ENCODE results near the gene CD7.
A peak's percentile ranks its signal among the peaks of the same experiment; 100 is the strongest.
"Not testable (repeated sequence)": the region's sequence is repeated elsewhere in the genome, so short reads cannot be mapped to it uniquely, and the experiment has no call there.

CD7 gene

DNA sequence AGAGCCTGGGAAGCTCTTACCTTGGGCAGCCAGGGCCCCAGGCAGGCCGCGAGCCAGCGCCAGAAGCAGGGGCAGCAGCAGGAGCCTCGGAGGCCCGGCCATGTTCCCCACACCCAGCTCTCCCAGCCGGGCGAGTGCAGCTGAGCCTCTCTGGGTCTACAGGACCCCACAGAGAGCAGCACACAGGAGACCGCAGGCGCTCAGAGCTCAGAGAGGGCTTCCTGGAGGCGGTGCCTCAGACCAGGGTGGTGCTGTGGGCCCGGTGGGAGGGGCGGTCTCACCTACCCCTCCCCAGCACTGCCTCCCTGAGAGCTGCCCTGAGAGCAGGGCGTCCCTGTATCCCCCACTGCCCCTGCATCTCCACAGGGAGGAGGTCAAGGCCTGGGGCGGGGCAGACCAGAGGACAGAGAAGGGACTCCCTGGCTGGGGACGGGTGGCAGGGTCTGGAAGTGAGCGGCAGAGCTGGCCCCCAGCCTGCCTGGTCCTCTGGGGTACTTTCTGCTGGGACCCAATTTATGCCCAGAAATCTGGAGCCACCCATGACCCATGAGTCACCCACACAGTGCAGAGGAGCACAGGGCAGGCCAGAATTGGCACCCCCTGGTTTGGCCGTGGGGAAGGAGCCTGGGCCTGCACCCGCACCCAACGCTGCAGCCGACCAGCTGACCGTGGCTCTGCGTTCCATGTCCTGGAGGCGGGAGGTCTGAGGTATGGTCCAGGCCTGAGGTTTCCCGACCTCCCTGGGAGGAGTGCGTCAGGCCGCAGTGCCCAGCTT, at the start of gene CD7:
Gene CD7 (minus strand): TSS at position 215 of the 775 bp plus-strand sequence. CDS start 113 bp downstream, at position 102.
- no peak for DNase-seq

DNA sequence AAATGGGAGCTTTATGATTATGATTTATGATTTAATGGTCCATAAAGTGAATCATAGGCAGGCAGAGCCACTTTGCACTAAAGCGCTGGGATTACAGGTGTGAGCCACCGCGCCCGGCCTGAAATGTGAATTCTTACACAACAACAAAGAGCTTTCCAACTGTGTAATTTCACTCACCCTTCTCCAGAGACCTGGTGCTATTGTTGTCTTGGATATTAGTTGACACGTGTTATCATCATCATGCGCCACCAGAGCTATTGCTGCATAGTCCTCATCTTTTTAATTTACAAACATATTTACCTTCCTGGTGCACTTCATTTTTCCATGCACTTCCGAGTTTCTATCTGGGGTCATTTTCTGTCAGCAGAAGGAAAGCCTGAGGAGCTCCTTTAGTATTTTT, 49.3 kb upstream of the CD7 start:
- no peak for DNase-seq

DNA sequence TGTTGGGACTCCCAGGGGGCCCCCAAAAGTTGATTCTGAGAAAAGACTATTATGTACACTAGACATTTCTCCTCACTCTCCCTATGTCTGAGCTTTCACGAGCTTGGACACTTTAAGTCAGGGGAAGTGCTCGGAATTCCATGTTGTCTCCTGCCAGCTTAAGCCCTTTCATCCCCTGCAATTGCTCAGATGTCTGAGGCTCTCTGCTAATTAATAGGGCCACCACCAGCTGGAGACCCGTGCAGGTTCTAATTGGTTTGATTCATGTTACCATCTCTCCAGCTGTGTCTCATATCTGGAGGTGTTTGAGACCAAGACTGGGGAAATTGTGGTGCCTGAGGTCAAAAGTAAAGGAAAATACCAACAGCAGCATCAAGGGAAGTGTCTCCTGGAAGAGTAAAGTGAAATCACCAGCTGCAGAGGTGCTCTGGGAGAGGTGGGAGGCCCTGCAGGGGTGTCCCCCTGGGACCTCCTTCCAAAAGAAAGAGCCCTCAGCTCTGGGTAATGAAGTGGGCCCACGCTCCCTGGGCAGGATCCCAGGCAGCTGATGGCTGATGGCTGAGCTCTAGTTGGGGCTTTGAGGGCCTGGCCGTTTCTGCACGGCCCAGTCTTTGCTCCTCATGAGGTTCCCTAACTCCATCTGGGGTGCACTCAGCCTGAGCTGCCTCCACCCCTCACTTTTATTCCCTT, 48.3 kb upstream of the CD7 start:
- DNase-seq, result no peak

DNA sequence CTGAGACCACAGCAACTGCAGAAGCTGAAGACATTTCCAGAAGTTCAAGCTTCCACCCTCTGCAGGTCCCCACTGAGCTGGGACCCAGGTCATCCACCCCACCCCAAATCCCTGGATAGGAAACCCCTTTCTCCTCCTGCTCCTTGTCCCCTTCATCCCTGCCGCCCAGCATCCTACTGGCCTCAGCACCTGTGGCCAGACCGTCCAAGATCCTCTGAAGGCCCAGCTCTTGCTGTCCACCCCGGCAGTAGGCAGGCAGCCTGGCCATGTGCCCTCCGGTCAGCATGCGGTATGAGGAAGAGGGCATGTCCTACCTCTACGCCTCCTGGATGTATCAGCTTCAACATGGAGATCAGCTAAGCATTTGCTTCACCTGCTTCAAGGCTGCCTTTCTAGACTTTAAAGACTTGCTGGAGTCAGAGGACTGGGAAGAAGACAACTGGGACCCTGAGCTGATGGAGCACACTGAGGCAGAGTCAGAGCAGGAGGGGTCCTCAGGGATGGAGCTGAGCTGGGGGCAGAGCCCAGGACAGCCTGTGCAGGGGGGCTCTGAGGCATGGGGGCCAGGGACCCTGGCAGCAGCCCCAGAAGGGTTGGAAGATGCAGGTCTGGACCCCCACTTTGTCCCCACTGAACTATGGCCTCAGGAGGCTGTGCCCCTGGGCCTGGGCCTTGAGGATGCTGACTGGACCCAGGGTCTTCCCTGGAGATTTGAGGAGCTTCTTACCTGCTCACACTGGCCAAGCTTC, 44.7 kb upstream of the CD7 start:
- no peak for DNase-seq

DNA sequence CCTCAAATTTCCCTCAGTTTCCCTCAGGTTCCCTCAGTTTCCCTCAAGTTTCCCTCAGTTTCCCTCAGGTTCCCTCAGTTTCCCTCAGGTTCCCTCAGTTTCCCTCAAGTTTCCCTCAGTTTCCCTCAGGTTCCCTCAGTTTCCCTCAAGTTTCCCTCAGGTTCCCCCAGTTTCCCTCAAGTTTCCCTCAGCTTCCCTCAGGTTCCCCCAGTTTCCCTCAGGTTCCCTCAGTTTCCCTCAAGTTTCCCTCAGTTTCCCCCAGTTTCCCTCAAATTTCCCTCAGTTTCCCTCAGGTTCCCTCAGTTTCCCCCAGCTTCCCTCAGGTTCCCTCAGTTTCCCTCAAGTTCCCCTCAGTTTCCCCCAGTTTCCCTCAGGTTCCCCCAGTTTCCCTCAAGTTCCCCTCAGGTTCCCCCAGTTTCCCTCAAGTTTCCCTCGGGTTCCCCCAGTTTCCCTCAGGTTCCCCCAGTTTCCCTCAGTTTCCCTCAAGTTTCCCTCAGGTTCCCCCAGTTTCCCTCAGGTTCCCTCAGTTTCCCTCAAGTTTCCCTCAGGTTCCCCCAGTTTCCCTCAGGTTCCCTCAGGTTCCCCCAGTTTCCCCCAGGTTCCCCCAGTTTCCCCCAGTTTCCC, 42.2 kb upstream of the CD7 start:
- DNase-seq, result not testable (repeated sequence)

DNA sequence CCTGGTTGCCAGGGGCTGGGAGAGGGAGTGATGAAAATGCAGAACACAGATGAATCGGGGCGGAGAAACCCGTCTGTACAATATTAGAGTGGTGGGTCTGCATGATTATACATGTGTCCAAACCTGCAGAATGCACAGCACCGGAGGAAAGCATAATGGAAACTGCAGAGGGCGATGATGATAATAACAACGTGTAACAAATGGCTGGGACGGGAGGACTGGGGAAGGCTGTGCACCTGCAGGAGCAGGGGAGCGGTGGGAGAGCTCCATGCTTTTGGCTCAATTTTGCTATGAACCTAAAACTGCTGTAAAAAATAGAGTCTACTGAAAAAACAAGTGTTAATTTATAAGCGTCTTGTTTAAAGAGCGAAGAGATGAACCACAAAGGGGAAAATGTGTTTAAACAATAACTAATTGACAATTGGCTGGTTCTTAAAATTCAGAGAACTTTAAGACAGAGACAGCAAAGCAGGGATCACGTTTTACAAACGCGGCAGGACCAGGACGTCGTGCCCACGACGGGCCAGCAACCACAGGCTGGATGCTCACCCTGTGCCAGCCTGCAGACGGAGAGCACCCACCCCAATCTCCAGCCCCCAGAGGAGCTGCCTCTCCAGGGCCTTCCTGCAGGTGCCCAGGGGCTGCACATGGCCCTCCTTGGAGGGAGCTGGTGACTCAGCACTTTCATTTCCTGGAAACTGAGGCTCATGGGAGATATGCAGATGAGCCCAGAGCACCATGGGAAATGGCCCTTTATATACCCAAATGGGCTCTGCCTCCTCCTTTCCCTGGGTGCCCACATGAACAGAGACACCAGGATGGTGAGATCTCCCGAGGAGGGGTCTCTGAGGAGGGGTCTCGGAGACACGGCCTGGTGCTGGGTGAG, 41.3 kb upstream of the CD7 start, which contains the start of gene TEX19:
Gene TEX19 (plus strand): TSS at position 783 of the 886 bp plus-strand sequence. CDS start 2,904 bp downstream, outside the sequence.
- peak; percentile 31 to 44 for DNase-seq

DNA sequence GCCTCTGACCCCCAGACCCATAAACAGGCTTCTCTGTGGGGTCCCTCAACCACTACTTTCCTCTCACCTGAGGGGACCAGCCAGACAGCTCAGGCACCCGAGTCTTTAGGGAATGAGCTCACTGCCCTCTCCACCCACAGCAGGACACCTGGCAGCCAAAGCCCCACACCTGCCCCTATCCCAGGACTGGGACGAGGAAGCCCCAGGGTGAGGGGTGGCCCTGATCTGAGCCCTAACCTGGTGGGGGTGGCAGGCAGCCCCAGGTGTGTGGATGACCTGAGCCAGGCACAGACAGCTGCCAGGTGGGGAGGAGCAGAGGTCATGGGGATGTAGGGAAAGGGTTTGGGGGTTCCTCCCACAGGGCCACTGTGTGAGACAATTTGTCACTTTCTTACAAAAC, 40.0 kb upstream of the CD7 start:
- no peak for DNase-seq

DNA sequence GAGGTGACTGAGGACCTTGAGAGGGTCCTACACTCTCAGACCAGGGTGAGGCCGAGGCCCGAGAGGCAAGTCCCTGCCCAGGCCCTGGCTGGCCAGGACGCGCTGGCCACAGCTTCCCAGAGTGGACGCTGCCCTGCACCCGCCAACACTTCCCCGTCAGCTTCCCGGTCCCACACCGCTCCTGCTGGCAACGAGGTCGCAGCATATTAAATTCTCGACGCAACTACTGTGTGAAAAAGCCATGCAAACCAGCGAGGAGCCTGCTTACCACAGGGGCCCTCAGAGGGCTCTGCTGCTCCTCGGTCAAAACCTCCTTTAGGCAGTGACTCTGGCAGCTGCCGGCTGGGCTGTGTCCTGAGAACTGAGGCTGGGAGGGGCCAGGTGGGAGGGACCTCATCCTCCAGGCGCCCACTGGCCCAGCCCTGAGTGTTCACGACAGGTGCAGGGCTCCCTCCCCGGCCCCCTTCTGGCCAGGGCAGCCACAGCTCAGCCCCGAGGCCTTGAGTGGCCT, 39.5 kb upstream of the CD7 start:
- DNase-seq, result no peak

DNA sequence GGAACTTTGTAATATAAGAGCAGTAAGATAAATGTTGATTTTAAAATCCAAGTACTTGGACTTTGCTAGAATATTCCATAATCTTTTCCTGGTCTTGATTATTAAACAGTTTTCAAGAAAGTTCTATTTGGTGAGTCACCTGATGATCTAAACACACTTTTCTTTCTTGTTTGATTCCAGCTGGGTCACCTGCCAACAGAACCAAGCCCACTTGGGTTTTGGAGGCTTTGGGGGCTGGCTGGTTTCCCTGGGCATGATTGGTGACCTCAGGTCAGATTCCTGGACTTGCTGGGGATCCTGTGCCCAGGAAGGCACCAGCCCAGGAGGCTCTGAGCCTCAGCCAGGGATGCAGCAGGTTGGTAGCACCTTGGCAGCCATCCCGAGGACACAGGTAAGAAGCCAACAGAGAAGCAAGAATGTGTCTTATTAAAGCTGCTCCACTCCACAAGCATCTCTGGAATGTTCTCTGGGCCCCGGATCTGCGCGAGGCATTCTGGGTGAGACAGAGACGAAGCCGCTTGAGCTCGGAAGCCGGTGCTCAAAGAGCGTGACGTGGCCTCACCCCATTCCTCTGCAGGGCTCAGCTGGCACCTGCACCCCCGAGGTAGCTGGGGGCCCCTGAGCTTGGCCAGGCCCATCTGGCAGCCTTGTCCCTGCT, 38.5 kb upstream of the CD7 start:
- no peak for DNase-seq

DNA sequence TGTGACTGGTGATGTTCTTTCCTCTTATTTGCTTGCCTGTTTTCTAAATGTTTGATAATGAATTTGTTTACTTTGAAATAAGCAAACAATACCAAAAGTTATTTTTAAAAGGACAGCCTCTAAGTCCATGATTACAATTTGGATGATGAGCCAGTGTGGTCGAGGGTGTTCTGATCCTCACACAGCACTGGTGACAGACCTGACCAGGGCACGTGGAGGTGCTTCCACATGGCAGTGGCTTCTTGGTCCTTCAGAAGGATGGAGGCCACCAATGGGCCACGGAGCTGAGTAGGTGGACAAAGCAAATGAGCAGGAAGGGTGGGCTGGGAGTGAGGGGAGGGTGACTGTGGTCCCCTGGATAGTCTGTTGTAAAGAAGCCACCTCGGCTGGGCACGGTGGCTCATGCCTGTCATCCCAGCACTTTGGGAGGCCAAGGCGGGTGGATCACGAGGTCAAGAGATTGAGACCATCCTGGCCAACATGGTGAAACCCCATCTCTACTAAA, 37.4 kb upstream of the CD7 start:
- no peak for DNase-seq

DNA sequence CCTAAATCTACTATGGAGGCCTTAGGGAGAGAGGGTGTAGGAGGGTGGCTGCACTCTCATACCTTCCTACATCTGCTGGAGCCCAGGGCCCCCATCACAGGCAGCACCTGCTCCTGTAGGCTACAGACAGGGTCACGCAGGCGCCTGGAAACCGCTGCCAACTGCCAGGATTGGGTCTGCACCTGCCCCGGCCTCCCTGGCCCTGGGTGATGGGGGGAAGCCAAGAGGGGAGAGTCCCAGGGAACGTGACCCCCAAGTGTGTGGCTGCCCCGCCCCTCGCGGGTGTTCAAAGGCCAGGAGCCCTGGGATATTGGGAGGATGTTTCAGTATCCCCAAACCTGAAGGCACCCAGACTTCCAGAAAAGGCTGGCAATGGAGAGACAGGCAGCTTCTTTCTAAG, 36.1 kb upstream of the CD7 start:
- no peak for DNase-seq

DNA sequence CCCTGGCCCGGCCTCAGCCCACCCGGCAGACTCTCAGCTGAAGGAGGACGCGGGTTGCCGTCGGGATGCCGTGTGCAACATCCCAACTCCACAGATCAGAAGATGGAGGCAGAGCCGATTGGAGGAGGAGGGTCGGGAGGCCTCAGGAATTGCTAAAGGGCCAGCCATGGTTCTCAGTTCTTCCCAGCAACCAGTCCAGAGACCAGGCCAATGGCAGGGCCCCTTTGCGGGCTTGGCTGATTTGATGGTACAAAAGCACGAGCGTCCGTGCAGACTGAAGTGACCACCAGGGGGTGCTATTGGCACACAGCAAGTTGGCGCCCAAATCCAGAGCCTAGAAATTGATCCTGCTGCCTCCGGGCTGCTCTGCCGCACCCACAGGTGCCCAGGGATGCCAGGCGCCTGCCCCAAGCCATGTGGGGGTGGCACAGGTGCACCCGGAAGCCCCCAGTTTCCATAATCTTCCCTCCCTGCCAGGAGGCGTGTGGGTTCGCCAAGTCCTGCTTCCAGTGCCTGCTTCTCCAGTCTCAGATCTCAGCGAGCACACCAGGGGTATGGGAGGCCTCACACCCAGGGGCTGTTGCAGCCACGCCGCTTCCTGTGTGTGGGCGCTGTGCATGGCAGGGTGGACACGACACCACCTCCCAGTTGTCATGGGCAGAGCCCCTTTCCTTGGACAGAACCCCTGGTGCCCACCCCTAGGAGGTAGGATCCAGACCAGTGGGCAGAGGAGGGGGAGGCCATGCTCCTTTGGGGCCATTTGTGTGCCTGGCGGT, 34.5 kb upstream of the CD7 start:
- peak; percentile 90 to 93 for DNase-seq

DNA sequence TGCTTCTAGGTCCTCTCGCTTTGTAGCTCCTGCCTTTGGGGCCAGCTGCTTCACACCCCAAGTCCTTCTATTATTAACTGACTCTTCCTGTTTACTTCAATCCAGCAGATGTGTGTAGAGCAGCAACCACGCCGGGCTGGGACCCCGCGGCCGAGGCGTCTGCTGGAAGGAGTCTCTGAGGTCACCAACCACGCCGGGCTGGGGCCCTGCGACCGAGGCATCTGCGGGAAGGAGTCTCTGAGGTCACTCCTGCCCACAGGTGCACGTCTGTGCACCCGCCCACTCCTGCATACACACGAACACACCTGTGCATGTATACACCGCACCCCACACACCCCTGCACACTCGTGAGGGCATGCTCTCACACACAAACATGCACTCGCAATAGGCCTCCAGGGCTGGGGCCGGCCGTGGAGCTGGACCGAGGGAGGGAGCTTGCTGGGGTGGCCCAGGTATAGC, 33.9 kb upstream of the CD7 start:
- no peak for DNase-seq

DNA sequence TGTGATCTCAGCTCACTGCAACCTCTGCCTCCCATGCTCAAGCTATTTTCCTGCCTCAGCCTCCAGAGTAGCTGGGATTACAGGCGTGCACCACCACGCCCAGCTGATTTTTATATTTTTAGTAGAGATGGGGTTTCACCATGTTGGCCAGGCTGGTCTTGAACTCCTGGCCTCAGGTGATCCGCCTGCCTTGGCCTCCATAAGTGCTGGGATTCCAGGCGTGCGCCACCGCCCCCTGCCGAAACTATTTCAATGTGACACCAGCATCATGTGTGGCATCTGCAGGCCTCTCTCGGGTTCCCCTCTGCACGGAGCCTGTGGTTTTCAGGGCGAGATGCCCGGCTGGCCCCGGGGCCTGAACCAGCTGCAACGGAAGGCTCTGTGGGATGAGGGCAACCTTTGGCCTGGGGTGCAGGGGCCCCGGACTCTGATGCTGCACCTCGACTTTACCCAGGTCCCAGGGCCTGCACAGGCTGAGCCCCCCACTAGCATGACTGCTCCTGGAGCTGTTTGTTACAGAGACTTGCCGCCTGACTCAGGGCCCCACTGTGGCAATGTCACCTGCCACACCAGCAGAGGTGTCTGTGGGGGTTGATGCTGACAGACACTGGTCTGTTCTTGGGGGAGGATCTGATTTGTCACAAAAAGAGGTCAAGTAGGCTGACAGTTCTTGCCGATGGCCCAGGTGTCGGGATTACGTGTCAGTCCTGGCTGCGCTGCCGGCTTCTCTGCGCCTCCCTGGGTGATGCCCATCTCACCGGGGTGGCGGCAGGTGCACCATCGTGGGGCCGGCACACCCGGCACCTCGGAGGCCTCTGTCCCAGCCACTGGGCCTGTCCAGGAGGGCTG, 33.0 kb upstream of the CD7 start:
- DNase-seq, result peak; percentile 70

DNA sequence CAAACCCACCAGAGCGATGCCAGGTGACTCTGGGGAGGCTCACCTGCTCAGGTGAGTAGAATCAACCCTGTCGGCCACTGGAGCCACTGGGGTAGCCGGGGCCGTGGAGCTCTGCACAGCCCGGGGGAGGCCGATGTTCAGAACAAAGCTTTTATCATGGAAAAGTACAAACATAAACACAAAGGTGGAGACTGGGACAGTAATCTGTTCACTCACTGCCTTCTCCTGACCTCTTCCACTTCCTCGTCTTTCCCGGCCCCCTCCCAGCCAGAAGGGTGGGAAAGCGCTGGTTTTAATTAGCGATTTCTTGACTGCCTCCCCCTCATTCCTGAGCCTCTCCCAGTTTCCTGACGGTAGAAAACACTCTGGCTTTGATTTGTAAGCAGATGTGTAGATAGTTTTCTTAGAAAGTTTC, 31.9 kb upstream of the CD7 start:
- no peak for DNase-seq

DNA sequence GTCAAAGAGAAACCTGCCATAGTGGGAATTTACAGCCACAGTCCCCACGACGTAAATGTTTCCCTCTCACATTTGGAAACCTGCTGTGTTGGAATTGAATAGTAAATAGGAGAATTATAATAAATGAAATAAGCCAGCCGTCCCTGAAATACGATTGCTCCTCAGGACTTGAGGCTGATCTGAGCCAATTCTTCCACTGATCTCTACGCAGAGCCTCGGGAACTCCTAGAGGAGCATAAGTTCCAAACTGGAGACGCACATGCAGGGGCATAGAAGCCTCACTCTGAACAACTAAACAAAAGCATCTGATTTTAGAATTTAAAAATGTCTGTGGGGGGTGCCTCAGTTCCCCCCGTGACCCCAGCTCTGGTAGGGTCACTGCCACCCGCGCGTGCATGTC, 31.5 kb upstream of the CD7 start:
- DNase-seq, result no peak

DNA sequence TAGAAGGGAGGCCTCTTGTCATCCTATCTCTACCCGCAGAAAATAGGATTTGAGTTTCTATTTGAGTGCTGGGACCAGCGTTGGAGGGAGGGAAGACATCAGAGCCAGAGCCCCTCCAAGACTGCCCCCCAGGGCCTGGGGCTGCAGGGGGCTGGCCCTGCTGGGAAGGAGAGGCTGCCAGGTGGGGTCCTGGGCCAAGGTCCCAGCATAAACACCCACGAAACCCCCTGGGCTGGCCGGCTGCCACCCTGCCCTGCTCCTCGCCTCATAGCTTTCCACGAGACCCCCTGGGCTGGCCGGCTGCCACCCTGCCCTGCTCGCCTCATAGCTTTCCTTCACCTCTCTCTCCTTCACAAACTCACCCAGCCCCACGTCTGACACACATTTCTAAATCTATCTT, 31.0 kb upstream of the CD7 start:
- no peak for DNase-seq

DNA sequence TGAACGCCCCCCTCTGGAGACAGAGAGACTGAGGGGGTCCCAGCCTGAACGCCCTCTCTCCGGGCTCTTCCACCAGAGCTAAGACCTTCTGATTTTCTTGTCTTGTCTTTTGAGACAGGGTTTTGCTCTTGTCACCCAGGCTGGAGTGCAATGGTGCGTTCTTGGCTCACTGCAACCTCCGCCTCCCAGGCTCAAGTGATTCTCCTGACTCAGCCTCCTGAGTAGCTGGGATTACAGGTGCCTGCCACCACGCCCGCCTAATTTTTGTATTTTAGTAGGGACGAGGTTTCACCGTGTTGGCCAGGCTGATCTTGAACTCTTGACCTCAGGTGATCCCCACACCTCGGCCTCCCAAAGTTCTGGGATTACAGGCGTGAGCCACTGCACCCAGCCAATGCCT, 30.6 kb upstream of the CD7 start:
- DNase-seq, result not testable (repeated sequence)

All from Kasumi-1 (cell line).